ENCODE measurements around the gene NHLH2. TPM values are rescaled to one million over a fixed set of nuclear protein-coding genes. Genes with fewer than 3 reads are reported as not detected.

Gene NHLH2
- polyA plus RNA-seq, 1 donor from 2014 or later = 0.31 TPM

- H3K9ac ChIP-seq (ENCODE audit: low read length) = no peak overlapping the region
- H3K9me2 ChIP-seq (ENCODE audit: insufficient read depth, low read length) = no peaks in the 10 kb centered on the region
- TF ChIP-seq EZH2 (IDR thresholded peaks at IDR 0.05; ENCODE audit: borderline replicate concordance, insufficient read depth, low read length, poor library complexity, severe bottlenecking) = no peak
- TF ChIP-seq EP300 (conservative IDR thresholded peaks at IDR 0.05; ENCODE audit: poor library complexity, severe bottlenecking) = no peak
- no peak for TF ChIP-seq SMC3 (conservative IDR thresholded peaks at IDR 0.05; ENCODE audit: poor library complexity)
- no peak for TF ChIP-seq CTCF (IDR thresholded peaks at IDR 0.05; ENCODE audit: poor library complexity, severe bottlenecking)
- no peak for TF ChIP-seq TAF1 (IDR thresholded peaks at IDR 0.05; ENCODE audit: low read depth)
- TF ChIP-seq MXI1 (conservative IDR thresholded peaks at IDR 0.05; ENCODE audit: poor library complexity, severe bottlenecking) = no peak
- TF ChIP-seq REST (IDR thresholded peaks at IDR 0.05; ENCODE audit: borderline replicate concordance) = no peak
- TF ChIP-seq RAD21 (conservative IDR thresholded peaks at IDR 0.05) = no peak
- TF ChIP-seq POLR2AphosphoS5 (IDR thresholded peaks at IDR 0.05) = no peak
- no peaks in the 10 kb centered on the region for H3F3A ChIP-seq (ENCODE audit: insufficient read depth, low read length, poor library complexity, severe bottlenecking)
- no peak overlapping the region for H2AFZ ChIP-seq (ENCODE audit: low read depth, low read length)
- H4K20me1 ChIP-seq (ENCODE audit: insufficient read depth) = no peaks in the 10 kb centered on the region
- peaks cover 66% of the 10 kb centered on the region for H3K27me3 ChIP-seq (ENCODE audit: insufficient read depth, low read depth, low read length)
- H3K79me2 ChIP-seq (replicated peaks; ENCODE audit: insufficient read depth, low read length) = no peaks in the 10 kb centered on the region
- peaks cover 20% of the 10 kb centered on the region for H3K9me3 ChIP-seq (ENCODE audit: low read length)
- no peaks in the 10 kb centered on the region for H3K36me3 ChIP-seq (ENCODE audit: insufficient read depth, low read length)
- no peak overlapping the region for H3K4me2 ChIP-seq (ENCODE audit: low read length)
- no peak overlapping the region for H3K4me3 ChIP-seq (ENCODE audit: low read length)
- H3K27ac ChIP-seq (ENCODE audit: low read length) = no peak overlapping the region
Observed at GRCh38 chr1:115837341-115837739, 3.6 kb downstream of the NHLH2 start.

DNA sequence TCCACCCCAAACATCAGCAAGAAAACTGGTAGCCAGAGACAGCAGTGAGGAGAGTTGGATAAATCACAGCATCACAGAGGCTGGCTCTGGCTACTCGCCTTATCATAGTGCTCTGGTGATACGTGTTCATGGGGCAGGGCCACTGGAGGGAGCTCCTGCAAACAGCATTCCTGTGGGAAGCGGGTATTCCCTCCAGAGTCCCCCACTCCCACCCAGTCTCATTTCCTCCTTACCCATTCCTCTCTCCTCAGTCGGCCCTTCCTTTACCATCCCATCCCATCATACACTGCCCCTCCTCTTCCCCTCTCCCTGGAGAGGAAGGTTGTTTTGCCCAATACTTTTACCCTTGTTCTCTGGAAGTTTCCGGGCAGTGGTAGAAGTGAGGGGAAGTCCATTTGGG, 7.1 kb downstream of the NHLH2 start:
- TF ChIP-seq POLR2AphosphoS5 (IDR thresholded peaks at IDR 0.05) = no peak
- no peak for TF ChIP-seq MXI1 (conservative IDR thresholded peaks at IDR 0.05; ENCODE audit: poor library complexity, severe bottlenecking)
- TF ChIP-seq RAD21 (conservative IDR thresholded peaks at IDR 0.05) = no peak
- no peak for TF ChIP-seq EZH2 (IDR thresholded peaks at IDR 0.05; ENCODE audit: borderline replicate concordance, insufficient read depth, low read length, poor library complexity, severe bottlenecking)
- TF ChIP-seq TAF1 (IDR thresholded peaks at IDR 0.05; ENCODE audit: low read depth) = no peak
- no peak for TF ChIP-seq REST (IDR thresholded peaks at IDR 0.05; ENCODE audit: borderline replicate concordance)
- no peak for TF ChIP-seq SMC3 (conservative IDR thresholded peaks at IDR 0.05; ENCODE audit: poor library complexity)
- TF ChIP-seq CTCF (IDR thresholded peaks at IDR 0.05; ENCODE audit: poor library complexity, severe bottlenecking) = no peak
- no peak overlapping the region for H3K27ac ChIP-seq (ENCODE audit: low read length)
- H3K4me3 ChIP-seq (ENCODE audit: low read length) = no peak overlapping the region
- H3K9me2 ChIP-seq (ENCODE audit: insufficient read depth, low read length) = no peaks in the 10 kb centered on the region
- H3K36me3 ChIP-seq (ENCODE audit: insufficient read depth, low read length) = no peaks in the 10 kb centered on the region
- no peaks in the 10 kb centered on the region for H4K20me1 ChIP-seq (ENCODE audit: insufficient read depth)
- peaks cover 15% of the 10 kb centered on the region for H3K9me3 ChIP-seq (ENCODE audit: low read length)
- H2AFZ ChIP-seq (ENCODE audit: low read depth, low read length) = no peak overlapping the region
- H3K27me3 ChIP-seq (ENCODE audit: insufficient read depth, low read depth, low read length) = peaks cover 35% of the 10 kb centered on the region
- H3K4me2 ChIP-seq (ENCODE audit: low read length) = no peak overlapping the region
- H3F3A ChIP-seq (ENCODE audit: insufficient read depth, low read length, poor library complexity, severe bottlenecking) = no peaks in the 10 kb centered on the region
- H3K79me2 ChIP-seq (replicated peaks; ENCODE audit: insufficient read depth, low read length) = no peaks in the 10 kb centered on the region
- H3K9ac ChIP-seq (ENCODE audit: low read length) = no peak overlapping the region

Measured in neural cell (in vitro differentiated cells).